NB4 (cell line): ENCODE results near the gene SHISA2.

Source experiments
- DNase-seq: peaks from one replicate; pipeline ENCODE4 v3.0.0; 2010; ENCODE audit warnings: low read depth
- H3K4me3 ChIP-seq: one replicate; pipeline ENCODE4 v1.5.1; 2011; ENCODE audit warnings: mild to moderate bottlenecking, low read depth, low read length, moderate library complexity
- MYC ChIP-seq: IDR thresholded peaks from 2 replicates; pipeline ENCODE4 v1.6.1; 2011; ENCODE audit warnings: low read depth, low read length
- POLR2A ChIP-seq: IDR thresholded peaks from 2 replicates; pipeline ENCODE4 v1.6.1; 2011; ENCODE audit warnings: mild to moderate bottlenecking; ENCODE audit not compliant: insufficient read length; ENCODE audit errors: extremely low read depth
- TF ChIP-seq, protein P1 (sequence below): IDR thresholded peaks from one replicate; pipeline ENCODE4 v1.5.1; 2012; ENCODE audit warnings: low read depth, low read length
- TF ChIP-seq, protein P2 (sequence below): IDR thresholded peaks from 2 replicates; pipeline ENCODE4 v1.6.1; 2011; ENCODE audit warnings: low read depth, low read length

SHISA2 gene

DNA sequence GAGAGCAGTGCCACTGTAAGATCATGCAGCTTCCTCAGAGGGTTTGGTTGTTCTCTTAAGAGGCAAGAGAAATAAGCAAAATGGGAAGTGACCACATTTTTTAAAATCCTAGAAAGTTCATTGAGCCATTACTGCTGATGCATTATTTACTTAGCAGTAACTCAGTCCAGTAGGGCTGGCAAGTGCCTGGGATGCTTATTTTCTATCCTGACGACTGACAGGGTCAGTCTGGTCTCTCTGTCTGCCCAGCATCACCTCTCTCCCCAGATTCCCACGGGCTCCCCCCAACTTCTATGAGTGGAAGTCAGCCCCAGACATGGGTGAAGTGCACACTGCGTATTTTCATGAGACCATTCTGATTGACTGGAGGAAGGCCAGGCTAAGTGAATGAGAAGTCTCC lies 10.4 kb downstream of the SHISA2 start:
- TF ChIP-seq POLR2A, result no peak
- TF ChIP-seq, protein P1, sequence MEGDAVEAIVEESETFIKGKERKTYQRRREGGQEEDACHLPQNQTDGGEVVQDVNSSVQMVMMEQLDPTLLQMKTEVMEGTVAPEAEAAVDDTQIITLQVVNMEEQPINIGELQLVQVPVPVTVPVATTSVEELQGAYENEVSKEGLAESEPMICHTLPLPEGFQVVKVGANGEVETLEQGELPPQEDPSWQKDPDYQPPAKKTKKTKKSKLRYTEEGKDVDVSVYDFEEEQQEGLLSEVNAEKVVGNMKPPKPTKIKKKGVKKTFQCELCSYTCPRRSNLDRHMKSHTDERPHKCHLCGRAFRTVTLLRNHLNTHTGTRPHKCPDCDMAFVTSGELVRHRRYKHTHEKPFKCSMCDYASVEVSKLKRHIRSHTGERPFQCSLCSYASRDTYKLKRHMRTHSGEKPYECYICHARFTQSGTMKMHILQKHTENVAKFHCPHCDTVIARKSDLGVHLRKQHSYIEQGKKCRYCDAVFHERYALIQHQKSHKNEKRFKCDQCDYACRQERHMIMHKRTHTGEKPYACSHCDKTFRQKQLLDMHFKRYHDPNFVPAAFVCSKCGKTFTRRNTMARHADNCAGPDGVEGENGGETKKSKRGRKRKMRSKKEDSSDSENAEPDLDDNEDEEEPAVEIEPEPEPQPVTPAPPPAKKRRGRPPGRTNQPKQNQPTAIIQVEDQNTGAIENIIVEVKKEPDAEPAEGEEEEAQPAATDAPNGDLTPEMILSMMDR, result no peak
- TF ChIP-seq, protein P2, sequence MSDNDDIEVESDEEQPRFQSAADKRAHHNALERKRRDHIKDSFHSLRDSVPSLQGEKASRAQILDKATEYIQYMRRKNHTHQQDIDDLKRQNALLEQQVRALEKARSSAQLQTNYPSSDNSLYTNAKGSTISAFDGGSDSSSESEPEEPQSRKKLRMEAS, result no peak
- TF ChIP-seq MYC, result no peak
- H3K4me3 ChIP-seq, result no peak overlapping the region
- DNase-seq, result no peak

DNA sequence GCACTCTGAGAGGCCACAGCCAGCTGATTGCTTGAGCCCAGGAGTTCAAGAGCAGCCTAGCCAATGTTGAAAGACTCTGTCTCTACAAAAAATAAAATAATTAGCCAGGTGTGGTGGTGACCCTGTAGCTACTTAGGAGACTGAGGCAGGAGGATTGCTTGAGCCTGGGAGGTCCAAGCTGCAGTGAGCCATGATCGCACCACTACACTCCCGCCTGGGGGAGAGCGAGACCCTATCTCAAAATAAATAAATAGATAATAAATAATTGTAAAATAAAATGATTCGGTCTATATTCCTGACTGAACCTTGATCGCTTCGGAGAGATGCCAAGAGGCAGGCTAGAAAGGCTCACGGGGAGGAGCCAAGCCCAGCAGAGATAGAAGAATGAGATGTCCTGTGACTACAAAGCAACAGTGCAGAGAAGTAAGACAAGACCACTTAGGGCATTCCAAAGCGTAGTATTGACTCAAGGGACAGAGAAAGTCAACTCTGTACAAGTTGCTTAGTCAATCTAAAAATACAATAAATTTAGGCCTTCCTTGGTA lies 12.8 kb downstream of the SHISA2 start:
- no peak for DNase-seq
- TF ChIP-seq, protein P2, result no peak
- TF ChIP-seq MYC (no peak), POLR2A (no peak)
- TF ChIP-seq, protein P1, result no peak
- no peak overlapping the region for H3K4me3 ChIP-seq

DNA sequence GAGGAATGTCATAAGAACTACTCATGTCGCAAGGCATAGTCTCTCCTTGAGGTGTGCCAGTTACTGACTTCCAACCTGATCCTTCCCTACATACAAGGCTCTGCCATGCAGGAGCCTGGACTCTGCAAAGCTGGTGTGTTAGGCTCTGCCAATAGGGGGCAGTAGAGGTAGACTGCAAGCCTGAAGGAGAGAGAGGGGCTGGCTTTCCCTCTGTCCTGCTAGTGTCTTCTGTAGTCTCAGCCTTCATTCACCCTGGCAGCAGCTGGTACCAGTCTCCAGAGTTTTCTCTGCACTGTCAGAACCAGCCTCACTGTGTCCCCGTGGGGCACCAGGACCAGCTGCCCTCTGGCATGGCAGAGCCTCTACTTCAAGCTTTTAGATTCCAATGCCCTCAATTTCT lies 14.5 kb downstream of the SHISA2 start:
- no peak overlapping the region for H3K4me3 ChIP-seq
- TF ChIP-seq MYC (no peak), POLR2A (no peak)
- TF ChIP-seq, protein P1, result peak; percentile 86
- TF ChIP-seq, protein P2, result no peak
- peak; percentile 67 for DNase-seq

DNA sequence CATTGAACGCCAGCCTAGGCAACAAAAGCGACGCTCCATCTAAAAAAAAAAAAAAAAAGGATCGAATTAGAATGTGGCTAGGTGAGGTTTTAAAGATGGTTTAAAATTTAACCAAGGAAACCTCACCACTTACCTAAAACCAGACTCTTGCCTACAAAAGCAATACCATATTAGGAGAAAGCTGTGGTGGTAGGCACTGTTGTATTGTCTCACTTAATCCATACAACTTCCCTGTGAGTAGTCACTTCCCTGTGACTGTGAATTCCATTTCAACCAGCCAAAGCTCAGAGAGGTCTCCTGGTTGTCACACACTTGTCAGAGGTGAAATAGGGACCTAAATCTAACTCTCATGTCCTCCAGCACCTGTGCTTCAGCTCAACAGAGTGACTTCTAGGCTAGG lies 15.4 kb downstream of the SHISA2 start:
- no peak for DNase-seq
- H3K4me3 ChIP-seq, result no peak overlapping the region
- TF ChIP-seq, protein P1, result no peak
- no peak for TF ChIP-seq POLR2A
- TF ChIP-seq, protein P2, result no peak
- TF ChIP-seq MYC, result no peak

GRCh38 chr13:26034018-26034417 lies 17.8 kb downstream of the SHISA2 start:
- no peak for DNase-seq
- no peak overlapping the region for H3K4me3 ChIP-seq
- no peak for TF ChIP-seq MYC
- no peak for TF ChIP-seq POLR2A
- TF ChIP-seq, protein P1, result no peak

DNA sequence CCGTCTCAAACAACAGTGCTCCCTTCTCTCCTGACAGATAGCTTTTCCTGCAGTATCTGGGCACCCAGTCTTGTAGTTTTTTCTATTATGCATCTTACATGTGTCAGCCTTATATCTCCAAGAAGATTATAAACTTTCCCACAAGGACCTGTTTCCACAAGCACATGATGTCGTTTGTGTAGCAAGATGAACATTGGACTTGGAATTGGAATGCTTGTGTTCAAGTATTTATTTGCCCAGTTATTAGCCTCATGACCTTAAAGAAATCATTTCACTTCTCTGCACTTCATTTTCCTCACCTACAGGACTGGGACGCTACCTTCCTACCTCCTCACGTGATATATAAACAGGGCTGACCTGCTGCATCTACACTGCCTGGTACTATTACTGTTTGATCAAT lies 21.5 kb downstream of the SHISA2 start:
- TF ChIP-seq, protein P1, result no peak
- TF ChIP-seq, protein P2, result no peak
- no peak for TF ChIP-seq POLR2A
- TF ChIP-seq MYC, result no peak
- H3K4me3 ChIP-seq, result no peak overlapping the region
- no peak for DNase-seq
